Fibroblast of lung (primary cell): ENCODE data around the gene SLC2A5. TPM values are rescaled to one million over a fixed set of nuclear protein-coding genes. Genes with fewer than 3 reads are reported as not detected.

ENCODE experiments used
- DNase-seq, 2 donors: peaks; one replicate each; pipeline versions ENCODE4 v3.0.0 to v3.0.0-alpha.2; 2010; ENCODE audit warnings: low read depth in 2 of 2
- H2AFZ ChIP-seq: 2 replicates; pipeline ENCODE4 v1.5.1; 2012; ENCODE audit warnings: low read length, control low read depth, inconsistent platforms
- H3K27ac ChIP-seq: 2 replicates; pipeline ENCODE4 v1.5.1; 2011; ENCODE audit warnings: low read length, control low read depth; ENCODE audit not compliant: insufficient read depth
- H3K27me3 ChIP-seq: 2 replicates; pipeline ENCODE4 v1.5.1; 2011; ENCODE audit warnings: mild to moderate bottlenecking, low read length; ENCODE audit not compliant: control insufficient read depth, insufficient read depth
- H3K36me3 ChIP-seq: 2 replicates; pipeline ENCODE4 v1.5.1; 2011; ENCODE audit warnings: low read length; ENCODE audit not compliant: control insufficient read depth, insufficient read depth
- H3K4me1 ChIP-seq: 2 replicates; pipeline ENCODE4 v1.5.1; 2011; ENCODE audit warnings: low read length; ENCODE audit not compliant: control insufficient read depth, insufficient read depth; ENCODE audit errors: extremely low read depth
- H3K4me2 ChIP-seq: 2 replicates; pipeline ENCODE4 v1.5.1; 2011; ENCODE audit warnings: low read length, control low read depth; ENCODE audit not compliant: insufficient read depth; ENCODE audit errors: extremely low read depth
- H3K4me3 ChIP-seq, 4 experiments: fragments of 200-600 bp in 1 of 4; sonication (generic) in 1 of 4; replicated peaks in 1 of 4; 2 replicates each; pipeline ENCODE4 v1.5.1; 2011 to 2016; ENCODE audit warnings: low read length in 4 of 4, low read depth in 3 of 4, mild to moderate bottlenecking in 3 of 4, control low read depth in 2 of 4, inconsistent platforms in 1 of 4, mixed read lengths in 1 of 4; ENCODE audit not compliant: insufficient read depth in 1 of 4; ENCODE audit errors: control extremely low read depth in 1 of 4
- H3K79me2 ChIP-seq: 2 replicates; pipeline ENCODE4 v1.5.1; 2012; ENCODE audit warnings: mild to moderate bottlenecking, low read length, inconsistent platforms; ENCODE audit not compliant: control insufficient read depth, insufficient read depth
- H3K9ac ChIP-seq: 2 replicates; pipeline ENCODE4 v1.5.1; 2011; ENCODE audit warnings: mild to moderate bottlenecking, low read length, control low read depth; ENCODE audit not compliant: insufficient read depth
- H3K9me3 ChIP-seq: 2 replicates; pipeline ENCODE4 v1.5.1; 2012; ENCODE audit warnings: low read depth, low read length; ENCODE audit not compliant: control insufficient read depth, insufficient read depth
- H4K20me1 ChIP-seq: 2 replicates; pipeline ENCODE4 v1.5.1; 2011; ENCODE audit warnings: low read length; ENCODE audit not compliant: control insufficient read depth, insufficient read depth; ENCODE audit errors: extremely low read depth
- EZH2 ChIP-seq: IDR thresholded peaks from 2 replicates; pipeline ENCODE4 v1.5.1; 2012; ENCODE audit warnings: low read length, control low read depth, mild to moderate bottlenecking; ENCODE audit errors: missing control alignments
- polyA plus RNA-seq, 2 donors: library from polyadenylated mRNA; depleted of rRNA in 1 of 2; stranded (reverse) in 1 of 2; unstranded in 1 of 2; fragments of >200 nt; gene quantifications; 2 replicates each; pipeline ENCODE4 v1.2.1, GENCODE V29; 2011 to 2012; ENCODE audit warnings: missing spikeins in 1 of 2
- total RNA-seq: library from RNA; depleted of rRNA; stranded (reverse); fragments of >200 nt; gene quantifications from 2 replicates; pipeline ENCODE4 v1.2.1, GENCODE V29; 2014
- TF ChIP-seq, protein P1 (sequence below), 2 donors: IDR thresholded peaks in 1 of 2; conservative IDR thresholded peaks in 1 of 2; 1 replicate in 1 of 2; 2 replicates in 1 of 2; pipeline ENCODE4 v1.5.1; 2011 to 2012; ENCODE audit warnings: low read length in 2 of 2, control low read depth in 1 of 2, inconsistent platforms in 1 of 2, low read depth in 1 of 2, mild to moderate bottlenecking in 1 of 2

Gene SLC2A5
- total and polyA plus RNA-seq, 2 donors (not counting 1 experiment from before 2014, with no cell fraction given) = 0.83 to 5.8 TPM

DNA sequence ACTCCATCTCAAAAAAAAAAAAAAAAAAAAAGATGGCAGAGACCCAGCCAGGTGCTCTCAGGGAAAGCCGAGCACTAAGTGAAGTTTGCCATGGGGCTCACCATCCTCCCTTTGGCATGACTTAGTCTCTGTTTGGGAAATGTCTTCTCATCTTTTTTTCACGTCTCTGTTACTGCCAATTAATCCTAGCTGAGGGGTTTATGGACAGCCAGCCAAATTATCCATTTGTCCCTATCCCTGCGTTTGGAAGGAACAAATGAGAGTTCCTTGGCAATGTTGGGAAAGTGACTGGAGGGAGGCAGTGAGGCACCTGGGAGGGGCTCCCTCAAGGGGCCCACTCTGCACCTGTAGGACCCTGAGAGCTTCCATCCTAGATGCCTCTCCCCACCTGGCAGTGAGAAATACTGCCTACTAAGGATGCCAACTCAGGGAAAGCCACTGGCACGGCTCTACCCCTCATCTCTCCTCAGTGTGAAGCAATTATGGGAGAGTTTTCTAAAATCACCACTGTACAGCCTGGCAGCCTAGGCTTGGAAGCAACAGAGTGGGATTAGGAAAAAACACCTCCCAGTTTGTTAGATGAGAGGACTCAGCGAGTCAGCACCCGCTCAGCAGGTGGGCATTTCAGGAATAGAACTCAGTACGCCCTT is 23.4 kb downstream of the SLC2A5 start:
- no peak overlapping the region for H3K4me2 ChIP-seq
- no peak for TF ChIP-seq EZH2
- TF ChIP-seq, protein P1, sequence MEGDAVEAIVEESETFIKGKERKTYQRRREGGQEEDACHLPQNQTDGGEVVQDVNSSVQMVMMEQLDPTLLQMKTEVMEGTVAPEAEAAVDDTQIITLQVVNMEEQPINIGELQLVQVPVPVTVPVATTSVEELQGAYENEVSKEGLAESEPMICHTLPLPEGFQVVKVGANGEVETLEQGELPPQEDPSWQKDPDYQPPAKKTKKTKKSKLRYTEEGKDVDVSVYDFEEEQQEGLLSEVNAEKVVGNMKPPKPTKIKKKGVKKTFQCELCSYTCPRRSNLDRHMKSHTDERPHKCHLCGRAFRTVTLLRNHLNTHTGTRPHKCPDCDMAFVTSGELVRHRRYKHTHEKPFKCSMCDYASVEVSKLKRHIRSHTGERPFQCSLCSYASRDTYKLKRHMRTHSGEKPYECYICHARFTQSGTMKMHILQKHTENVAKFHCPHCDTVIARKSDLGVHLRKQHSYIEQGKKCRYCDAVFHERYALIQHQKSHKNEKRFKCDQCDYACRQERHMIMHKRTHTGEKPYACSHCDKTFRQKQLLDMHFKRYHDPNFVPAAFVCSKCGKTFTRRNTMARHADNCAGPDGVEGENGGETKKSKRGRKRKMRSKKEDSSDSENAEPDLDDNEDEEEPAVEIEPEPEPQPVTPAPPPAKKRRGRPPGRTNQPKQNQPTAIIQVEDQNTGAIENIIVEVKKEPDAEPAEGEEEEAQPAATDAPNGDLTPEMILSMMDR (conservative IDR thresholded peaks at IDR 0.05 in 1 of 2, IDR thresholded peaks at IDR 0.05 in 1 of 2; ENCODE audit: low read depth in 1 of 2, low read length in 2 of 2) = no peak
- H3K79me2 ChIP-seq = no peaks in the 10 kb centered on the region
- peaks cover 3% of the 10 kb centered on the region for H4K20me1 ChIP-seq
- H3K9ac ChIP-seq = no peak overlapping the region
- H3K27me3 ChIP-seq = peaks cover 4% of the 10 kb centered on the region
- H2AFZ ChIP-seq = no peak overlapping the region
- no peaks in the 10 kb centered on the region for H3K4me1 ChIP-seq
- no peak overlapping the region for H3K27ac ChIP-seq
- no peak for DNase-seq
- no peaks in the 10 kb centered on the region for H3K9me3 ChIP-seq
- H3K36me3 ChIP-seq = no peaks in the 10 kb centered on the region
- H3K4me3 ChIP-seq = no peak overlapping the region

GRCh38 chr1:9044236-9044635 is 25.2 kb downstream of the SLC2A5 start:
- Histone ChIP-seq H3K4me1 (no peaks in the 10 kb centered on the region), H3K27ac (no peak overlapping the region), H3K4me2 (no peak overlapping the region), H2AFZ (no peak overlapping the region), H3K4me3 (no peak overlapping the region), H3K79me2 (no peaks in the 10 kb centered on the region), H4K20me1 (peaks cover 3% of the 10 kb centered on the region), H3K9me3 (no peaks in the 10 kb centered on the region), H3K36me3 (no peaks in the 10 kb centered on the region), H3K9ac (no peak overlapping the region), H3K27me3 (peaks cover 6% of the 10 kb centered on the region)
- DNase-seq = no peak
- no peak for TF ChIP-seq EZH2
- TF ChIP-seq, protein P1 (conservative IDR thresholded peaks at IDR 0.05 in 1 of 2, IDR thresholded peaks at IDR 0.05 in 1 of 2; ENCODE audit: low read depth in 1 of 2, low read length in 2 of 2) = no peak

- no peak overlapping the region for H3K4me2 ChIP-seq
- H3K27me3 ChIP-seq = peaks cover 3% of the 10 kb centered on the region
- H3K9me3 ChIP-seq = no peaks in the 10 kb centered on the region
- no peaks in the 10 kb centered on the region for H3K36me3 ChIP-seq
- no peak overlapping the region for H3K9ac ChIP-seq
- H3K4me3 ChIP-seq = no peak overlapping the region
- no peak overlapping the region for H3K27ac ChIP-seq
- TF ChIP-seq EZH2 = no peak
- no peak for DNase-seq
- no peaks in the 10 kb centered on the region for H3K79me2 ChIP-seq
- H4K20me1 ChIP-seq = no peaks in the 10 kb centered on the region
- no peaks in the 10 kb centered on the region for H3K4me1 ChIP-seq
- H2AFZ ChIP-seq = no peak overlapping the region
These were observed 27.2 kb downstream of the SLC2A5 start for GRCh38 chr1:9042272-9042671.
